Cardiac fibroblast (primary cell): ENCODE results near the gene CRTC3.
"Not testable (repeated sequence)": the region's sequence is repeated elsewhere in the genome, so short reads cannot be mapped to it uniquely, and the experiment has no call there.

Experiments
- DNase-seq, 2 donors: peaks; one replicate each; pipeline versions ENCODE4 v3.0.0 to v3.0.0-alpha.2; 2010; ENCODE audit warnings: low read depth in 2 of 2
- H3K4me3 ChIP-seq, 2 donors: replicated peaks in 1 of 2; 1 replicate in 1 of 2; 2 replicates in 1 of 2; pipeline ENCODE4 v1.5.1; 2011; ENCODE audit warnings: low read depth in 2 of 2, low read length in 2 of 2, mild to moderate bottlenecking in 2 of 2, moderate library complexity in 1 of 2
- TF ChIP-seq, protein P1 (sequence below): IDR thresholded peaks from one replicate; pipeline ENCODE4 v1.5.1; 2011; ENCODE audit warnings: low read depth, mild to moderate bottlenecking, low read length, inconsistent platforms

Gene CRTC3

DNA sequence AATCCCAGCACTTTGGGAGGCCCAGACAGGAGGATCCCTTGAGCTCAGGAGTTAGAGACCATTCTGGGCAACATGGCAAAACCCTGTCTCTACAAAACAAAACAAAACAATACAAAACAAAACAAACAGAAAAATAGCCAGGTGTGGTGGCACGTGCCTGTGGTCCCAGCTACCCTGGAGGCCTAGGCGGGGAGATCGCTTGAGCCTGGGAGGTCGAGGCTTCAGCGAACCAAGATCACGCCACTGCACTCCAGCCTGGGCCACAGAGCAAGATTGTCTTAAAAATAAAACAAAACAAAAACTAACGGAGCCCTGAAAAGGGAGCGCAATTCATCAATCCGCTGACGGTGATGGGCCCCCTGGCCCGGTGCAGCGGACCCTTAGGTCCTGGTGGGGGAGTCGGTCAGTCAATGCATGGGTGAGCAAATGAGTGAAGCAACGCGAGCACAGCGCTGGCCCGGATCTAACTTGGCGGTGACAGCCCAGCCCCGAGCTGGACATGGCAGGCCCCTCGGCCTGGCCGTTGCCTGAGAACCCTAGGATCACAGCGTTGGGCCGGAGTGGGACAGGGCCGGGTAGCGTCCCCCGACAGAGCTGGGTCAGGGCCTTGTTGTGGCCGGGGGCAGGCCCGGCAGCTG is 135.0 kb downstream of the CRTC3 start:
- TF ChIP-seq, protein P1, sequence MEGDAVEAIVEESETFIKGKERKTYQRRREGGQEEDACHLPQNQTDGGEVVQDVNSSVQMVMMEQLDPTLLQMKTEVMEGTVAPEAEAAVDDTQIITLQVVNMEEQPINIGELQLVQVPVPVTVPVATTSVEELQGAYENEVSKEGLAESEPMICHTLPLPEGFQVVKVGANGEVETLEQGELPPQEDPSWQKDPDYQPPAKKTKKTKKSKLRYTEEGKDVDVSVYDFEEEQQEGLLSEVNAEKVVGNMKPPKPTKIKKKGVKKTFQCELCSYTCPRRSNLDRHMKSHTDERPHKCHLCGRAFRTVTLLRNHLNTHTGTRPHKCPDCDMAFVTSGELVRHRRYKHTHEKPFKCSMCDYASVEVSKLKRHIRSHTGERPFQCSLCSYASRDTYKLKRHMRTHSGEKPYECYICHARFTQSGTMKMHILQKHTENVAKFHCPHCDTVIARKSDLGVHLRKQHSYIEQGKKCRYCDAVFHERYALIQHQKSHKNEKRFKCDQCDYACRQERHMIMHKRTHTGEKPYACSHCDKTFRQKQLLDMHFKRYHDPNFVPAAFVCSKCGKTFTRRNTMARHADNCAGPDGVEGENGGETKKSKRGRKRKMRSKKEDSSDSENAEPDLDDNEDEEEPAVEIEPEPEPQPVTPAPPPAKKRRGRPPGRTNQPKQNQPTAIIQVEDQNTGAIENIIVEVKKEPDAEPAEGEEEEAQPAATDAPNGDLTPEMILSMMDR, result no peak
- DNase-seq, result peak; percentile 58
- H3K4me3 ChIP-seq, result peak overlapping the region; percentile 64 to 71

DNA sequence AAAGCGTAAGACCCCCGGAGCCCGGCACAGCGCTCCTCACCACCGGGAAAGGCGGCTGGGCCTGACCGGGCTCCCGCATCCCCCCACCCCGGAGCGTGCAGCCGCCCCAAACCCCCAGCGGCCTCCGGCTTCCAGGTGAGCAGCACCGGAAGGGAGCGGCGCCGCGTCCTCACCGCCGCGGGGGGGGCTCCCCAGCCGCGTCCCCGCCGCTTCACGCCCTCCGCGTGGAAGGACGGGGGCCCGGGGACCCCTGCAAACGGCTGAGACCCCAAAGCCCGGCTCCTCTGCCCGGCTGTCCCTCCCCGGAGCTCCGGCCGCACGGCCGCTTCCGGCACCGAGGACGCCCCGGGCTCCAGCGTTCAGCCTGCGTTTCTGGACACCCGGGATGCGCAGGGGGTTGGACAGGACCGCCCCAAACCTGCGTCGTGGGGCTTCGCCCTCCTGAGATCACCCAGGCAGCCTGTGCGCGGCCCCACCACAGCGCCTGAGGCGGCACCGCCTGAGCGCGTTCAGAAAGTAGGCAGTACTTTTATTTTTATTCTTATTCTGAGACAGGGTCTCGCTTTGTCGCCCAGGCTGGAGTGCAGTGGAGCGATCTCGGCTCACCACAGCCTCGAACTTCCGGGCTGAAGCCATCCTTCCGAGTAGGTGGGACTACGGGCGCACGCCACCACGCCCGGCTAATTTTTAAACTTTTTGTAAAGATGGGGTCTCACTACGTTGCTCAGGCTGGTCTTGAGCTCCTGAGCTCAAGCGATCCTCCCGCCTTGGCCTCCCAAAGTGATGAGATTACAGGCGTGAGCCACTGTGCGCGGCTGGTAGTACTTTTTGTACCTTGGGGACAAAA is 135.8 kb downstream of the CRTC3 start:
- TF ChIP-seq, protein P1, result no peak
- peak overlapping the region; percentile 64 to 71 for H3K4me3 ChIP-seq
- peak; percentile 61 to 67 for DNase-seq

DNA sequence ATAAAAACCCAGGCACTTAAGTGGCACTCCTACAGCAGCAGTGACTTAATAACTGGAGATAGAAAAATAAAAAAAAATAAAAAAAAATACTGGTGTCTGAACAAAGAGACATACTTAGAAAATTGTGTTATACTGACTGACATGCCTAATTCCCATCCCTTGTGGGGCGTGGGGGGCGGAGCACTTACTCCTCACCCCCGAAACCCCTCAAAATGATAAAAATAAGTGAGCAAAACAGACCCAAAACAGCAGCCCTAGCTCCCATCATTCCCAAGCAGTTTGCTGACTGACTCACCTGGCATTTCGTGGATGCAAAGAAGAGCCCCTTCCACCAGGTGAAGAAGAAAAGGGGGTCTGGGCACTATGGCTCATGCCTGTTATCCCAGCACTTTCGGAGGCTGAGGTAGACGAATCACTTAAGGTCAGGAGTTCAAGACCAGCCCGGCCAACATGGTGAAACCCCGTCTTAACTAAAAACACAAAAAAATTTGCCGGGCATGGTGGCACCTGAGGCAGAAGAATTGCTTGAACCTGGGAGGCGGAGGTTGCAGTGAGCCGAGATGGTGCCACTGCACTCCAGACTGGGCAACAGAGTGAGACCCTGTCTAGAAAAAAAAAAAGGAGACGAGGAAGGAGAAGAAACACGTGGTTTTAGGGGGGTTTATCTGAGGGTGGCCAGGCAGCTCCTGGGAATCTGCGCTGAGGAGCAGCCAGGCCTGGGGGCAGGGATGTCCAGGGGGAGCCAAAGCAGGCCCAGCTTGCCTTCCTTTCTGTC is 136.6 kb downstream of the CRTC3 start:
- DNase-seq, result no peak
- H3K4me3 ChIP-seq, result peak overlapping the region; percentile 64 to 71
- TF ChIP-seq, protein P1, result no peak

DNA sequence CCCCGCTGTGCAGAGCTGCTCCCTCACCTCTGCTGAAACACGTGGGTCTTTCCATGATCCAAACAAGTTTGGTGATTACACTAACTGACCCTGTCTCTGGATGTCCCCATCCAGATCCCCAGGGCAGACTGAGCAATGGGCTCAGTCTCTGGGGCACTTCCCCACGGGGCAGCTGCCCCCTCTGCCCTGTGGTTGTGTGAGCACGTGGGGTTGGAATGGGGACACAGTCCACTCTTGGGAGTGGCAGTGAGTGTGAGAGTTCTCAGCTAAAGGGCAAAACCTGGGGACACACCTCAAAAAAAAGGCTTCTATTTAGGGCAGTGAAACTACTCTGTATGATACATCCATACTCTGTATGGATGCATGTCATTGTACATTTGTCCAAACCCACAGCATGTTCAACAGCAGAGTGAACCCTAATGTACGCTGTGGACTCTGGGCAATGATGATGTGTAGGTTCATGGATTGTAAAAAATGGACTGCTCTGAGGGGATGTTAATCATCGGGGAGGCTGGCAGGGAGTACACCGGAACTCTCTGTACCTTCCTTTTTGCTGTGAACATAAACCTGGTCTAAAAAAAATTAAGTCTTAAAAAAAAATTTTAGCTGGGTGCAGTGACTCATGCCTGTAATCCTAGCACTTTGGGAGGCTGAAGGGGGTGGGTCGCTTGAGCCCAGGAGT is 137.5 kb downstream of the CRTC3 start:
- TF ChIP-seq, protein P1, result no peak
- no peak overlapping the region for H3K4me3 ChIP-seq

DNA sequence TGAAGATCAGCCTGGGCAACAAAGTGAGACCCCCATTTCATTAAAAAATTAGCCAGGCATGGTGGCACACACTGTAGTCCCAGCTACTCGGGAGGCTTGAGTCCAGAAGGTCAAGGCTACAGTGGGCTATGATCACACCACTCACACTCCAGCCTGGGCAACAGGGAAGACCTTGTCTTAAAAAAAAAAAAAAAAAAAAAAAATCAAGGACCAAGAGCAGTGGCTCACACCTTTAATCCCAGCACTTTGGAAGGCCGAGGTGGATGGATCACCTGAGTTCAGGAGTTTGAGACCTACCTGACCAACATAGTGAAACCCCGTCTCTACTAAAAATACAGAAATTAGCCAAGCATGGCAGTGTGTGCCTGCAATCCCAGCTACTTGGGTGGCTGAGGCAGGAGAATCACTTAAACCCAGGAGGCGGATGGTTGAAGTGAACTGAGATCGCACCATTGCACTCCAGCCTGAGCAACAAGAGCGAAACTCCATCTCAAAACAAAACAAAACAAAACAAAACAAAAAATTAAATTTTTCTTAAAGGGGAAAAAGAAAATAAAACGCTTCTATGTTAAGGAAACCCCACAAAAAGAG is 138.1 kb downstream of the CRTC3 start:
- not testable (repeated sequence) for H3K4me3 ChIP-seq, DNase-seq

More for the DNA sequence above, 137.5 kb downstream of the CRTC3 start:
- peak in 1 of 2 donors; percentile 34 for DNase-seq

DNA sequence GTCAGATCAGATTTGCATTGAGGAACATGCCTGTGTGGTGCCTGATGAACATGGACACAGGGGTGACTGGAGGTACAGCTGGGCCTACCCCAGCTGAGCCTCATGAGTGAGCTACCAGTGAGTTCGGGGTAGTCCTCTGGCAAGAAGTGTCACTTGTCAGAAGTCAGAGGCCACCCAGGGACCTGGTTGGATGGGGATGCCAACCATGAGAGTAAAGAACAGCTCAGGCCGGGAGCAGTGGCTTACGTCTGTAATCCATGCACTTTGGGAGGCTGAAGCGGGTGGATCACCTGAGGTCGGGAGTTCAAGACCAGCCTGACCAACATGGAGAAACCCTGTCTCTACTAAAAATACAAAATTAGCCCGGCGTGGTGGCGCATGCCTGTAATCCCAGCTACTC is 140.9 kb downstream of the CRTC3 start:
- not testable (repeated sequence) for DNase-seq, H3K4me3 ChIP-seq

DNA sequence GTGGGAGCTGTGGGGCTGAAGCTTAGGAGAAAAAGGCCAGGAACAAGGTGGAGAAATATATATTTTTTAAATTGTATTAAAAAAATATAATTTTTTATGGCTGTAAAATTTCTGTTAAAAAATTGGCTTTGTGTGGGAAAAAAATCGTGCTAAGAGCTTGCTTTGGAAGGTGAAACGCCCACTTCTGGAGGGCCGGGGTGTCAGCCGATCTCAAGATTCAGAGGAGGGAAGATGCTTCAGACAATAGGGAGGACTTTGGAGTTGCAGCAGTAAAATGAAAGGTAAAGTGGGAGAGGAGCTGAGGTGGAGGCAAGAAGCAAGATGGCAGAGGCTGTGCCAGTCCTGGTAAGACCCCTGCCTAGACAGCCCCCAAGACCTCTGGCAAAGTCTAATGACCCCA is 141.5 kb downstream of the CRTC3 start:
- DNase-seq, result no peak
- H3K4me3 ChIP-seq, result no peak overlapping the region
- TF ChIP-seq, protein P1, result no peak

DNA sequence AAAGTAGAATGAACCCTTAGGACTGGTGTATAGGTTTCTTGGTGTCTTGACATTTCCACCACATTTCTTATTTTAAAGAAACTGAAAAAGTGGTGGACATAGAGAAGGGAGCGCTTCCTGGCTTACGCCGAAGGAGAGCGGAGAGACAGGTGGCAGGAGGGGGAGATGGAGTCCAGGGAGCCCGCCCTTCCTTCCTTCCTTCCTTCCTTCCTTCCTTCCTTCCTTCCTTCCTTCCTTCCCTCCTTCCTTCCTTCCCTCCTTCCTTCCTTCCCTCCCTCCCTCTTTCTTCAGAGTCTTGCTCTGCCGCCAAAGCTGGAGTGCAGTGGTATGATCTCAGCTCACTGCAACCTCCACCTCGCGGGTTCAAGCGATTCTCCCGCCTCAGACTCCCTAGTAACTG is 143.6 kb downstream of the CRTC3 start:
- not testable (repeated sequence) for H3K4me3 ChIP-seq, DNase-seq
